Activated CD4-positive, alpha-beta T cell treated with anti-CD3 and anti-CD28 coated beads for 36 hours (primary cell): ENCODE data around the gene TAF1B. TPM values are rescaled to one million over a fixed set of nuclear protein-coding genes. Genes with fewer than 3 reads are reported as not detected.
A peak's percentile ranks its signal among the peaks of the same experiment; 100 is the strongest.

Experiments used
- ATAC-seq: fragments of 200-7000 bp; cut with Tn5 transposase; one replicate; pipeline ENCODE4 v1.10.0; 2021; ENCODE audit warnings: mild to moderate bottlenecking, moderate library complexity
- CTCF ChIA-PET: fragments of 350-600 bp; sonication (Branson Sonifier 250); formaldehyde crosslinking; loops from one replicate; lab custom pipeline; 2021; ENCODE audit warnings: antibody characterized with exemption; lab: Charles Lee
- POLR2A ChIA-PET: fragments of 350-600 bp; sonication (Branson Sonifier 250); formaldehyde crosslinking; loops from one replicate; lab custom pipeline; 2021; ENCODE audit warnings: antibody characterized with exemption, inconsistent platforms; lab: Charles Lee
- DNase-seq: peaks from one replicate; pipeline ENCODE4 v3.0.0-alpha.2; 2020
- H3K27ac Mint-ChIP-seq: one replicate; pipeline ENCODE4 v1.8.0; 2021; ENCODE audit warnings: mixed read lengths
- H3K27me3 Mint-ChIP-seq: one replicate; pipeline ENCODE4 v1.8.0; 2021; ENCODE audit warnings: mixed read lengths
- H3K36me3 Mint-ChIP-seq: one replicate; pipeline ENCODE4 v1.8.0; 2021; ENCODE audit warnings: low read depth, mixed read lengths
- H3K4me1 Mint-ChIP-seq: one replicate; pipeline ENCODE4 v1.8.0; 2021; ENCODE audit warnings: mixed read lengths
- H3K4me3 Mint-ChIP-seq: one replicate; pipeline ENCODE4 v1.8.0; 2021; ENCODE audit warnings: mild to moderate bottlenecking, moderate library complexity, mixed read lengths
- H3K9me3 Mint-ChIP-seq: one replicate; pipeline ENCODE4 v1.8.0; 2021; ENCODE audit warnings: low read depth, mixed read lengths
- intact Hi-C, 2 experiments: fragments of 100-400 bp; cut with DNase I in 1 of 2; cut with micrococcal nuclease in 1 of 2; formaldehyde crosslinking; loops; one replicate each; pipeline versions ENCODE4 v1.14.2 to v1.15.1; 2022 to 2024; cut with DNase I, micrococcal nuclease
- total RNA-seq, 2 experiments: library from RNA; stranded (reverse); gene quantifications; one replicate each; pipeline ENCODE4 v1.2.3, GENCODE V29; 2021

The TAF1B gene
- total RNA-seq, 2 experiments from 2014 or later: 28.7 to 28.8 TPM

- H3K36me3 Mint-ChIP-seq: no peaks in the 10 kb centered on the region
- no peak overlapping the region for H3K27ac Mint-ChIP-seq
- intact Hi-C loops: no loop called here
- ChIA-PET CTCF (interaction anchor here (1.3 to 2.6 kb wide), 3 partner anchors 8 to 15 kb away, joined by 4 to 14 read pairs (median 10); no protein-coding TSS in a partner anchor), POLR2A (no interaction called here)
- no peak for DNase-seq
- no peaks in the 10 kb centered on the region for H3K9me3 Mint-ChIP-seq
- H3K27me3 Mint-ChIP-seq: no peaks in the 10 kb centered on the region
- H3K4me3 Mint-ChIP-seq: no peak overlapping the region
- no peak for ATAC-seq
- H3K4me1 Mint-ChIP-seq: peaks cover 31% of the 10 kb centered on the region
Measured at GRCh38 chr2:9968553-9969497, 125.6 kb downstream of the TAF1B start.

GRCh38 chr2:9970200-9971044 is 127.1 kb downstream of the TAF1B start:
- ChIA-PET CTCF (interaction anchor here (0.7 to 3.0 kb wide), 8 partner anchors 9 to 465 kb away, joined by 3 to 35 read pairs (median 4); no protein-coding TSS in a partner anchor), POLR2A (interaction anchor here (0.6 to 0.7 kb wide), 2 partner anchors 14 kb away, joined by 3 to 4 read pairs; no protein-coding TSS in a partner anchor)
- H3K4me3 Mint-ChIP-seq: no peak overlapping the region
- ATAC-seq (no peak), DNase-seq (no peak)
- H3K27ac Mint-ChIP-seq: no peak overlapping the region
- H3K9me3 Mint-ChIP-seq: no peaks in the 10 kb centered on the region
- no peaks in the 10 kb centered on the region for H3K27me3 Mint-ChIP-seq
- H3K4me1 Mint-ChIP-seq: peaks cover 35% of the 10 kb centered on the region
- intact Hi-C loops: no loop called here
- no peaks in the 10 kb centered on the region for H3K36me3 Mint-ChIP-seq

- no peaks in the 10 kb centered on the region for H3K36me3 Mint-ChIP-seq
- intact Hi-C loops: no loop called here
- H3K9me3 Mint-ChIP-seq: no peaks in the 10 kb centered on the region
- POLR2A ChIA-PET: interaction anchor here (0.7 kb wide), 1 partner anchor 15 kb away, joined by 4 read pairs; no protein-coding TSS in a partner anchor
- H3K4me1 Mint-ChIP-seq: peaks cover 38% of the 10 kb centered on the region
- CTCF ChIA-PET: interaction anchor here (0.6 to 3.0 kb wide), 12 partner anchors 10 to 464 kb away, joined by 3 to 35 read pairs (median 4); no protein-coding TSS in a partner anchor
- DNase-seq: no peak
- H3K27ac Mint-ChIP-seq: no peak overlapping the region
- no peak for ATAC-seq
- H3K27me3 Mint-ChIP-seq: no peaks in the 10 kb centered on the region
- H3K4me3 Mint-ChIP-seq: no peak overlapping the region
Measured at GRCh38 chr2:9971105-9971818, 128.0 kb downstream of the TAF1B start.

- ATAC-seq: no peak
- DNase-seq: no peak
- Mint-ChIP-seq H3K27ac (no peak overlapping the region), H3K4me3 (no peak overlapping the region), H3K36me3 (no peaks in the 10 kb centered on the region), H3K27me3 (no peaks in the 10 kb centered on the region), H3K4me1 (peaks cover 42% of the 10 kb centered on the region), H3K9me3 (no peaks in the 10 kb centered on the region)
- POLR2A ChIA-PET: no interaction called here
- intact Hi-C loops: no loop called here
- CTCF ChIA-PET: interaction anchor here (0.6 to 3.0 kb wide), 11 partner anchors 10 to 311 kb away, joined by 3 to 35 read pairs (median 4); no protein-coding TSS in a partner anchor
Measured at GRCh38 chr2:9971890-9972289, 128.6 kb downstream of the TAF1B start.

- CTCF ChIA-PET: interaction anchor here (0.6 to 3.0 kb wide), 8 partner anchors 9 to 310 kb away, joined by 3 to 35 read pairs (median 4); no protein-coding TSS in a partner anchor
- H3K27ac Mint-ChIP-seq: peak overlapping the region; percentile 32
- H3K36me3 Mint-ChIP-seq: no peaks in the 10 kb centered on the region
- POLR2A ChIA-PET: no interaction called here
- peaks cover 42% of the 10 kb centered on the region for H3K4me1 Mint-ChIP-seq
- no peaks in the 10 kb centered on the region for H3K27me3 Mint-ChIP-seq
- DNase-seq (peak; percentile 31), ATAC-seq (no peak)
- H3K9me3 Mint-ChIP-seq: no peaks in the 10 kb centered on the region
- intact Hi-C loops: no loop called here
- H3K4me3 Mint-ChIP-seq: no peak overlapping the region
Measured at GRCh38 chr2:9972621-9973479, 129.6 kb downstream of the TAF1B start.

GRCh38 chr2:9973690-9974089 is 130.4 kb downstream of the TAF1B start:
- Mint-ChIP-seq H3K36me3 (no peaks in the 10 kb centered on the region), H3K9me3 (peaks cover 4% of the 10 kb centered on the region), H3K27ac (no peak overlapping the region), H3K27me3 (peaks cover 5% of the 10 kb centered on the region), H3K4me1 (peaks cover 46% of the 10 kb centered on the region), H3K4me3 (no peak overlapping the region)
- ChIA-PET CTCF (interaction anchor here (0.7 to 2.2 kb wide), 2 partner anchors 11 to 71 kb away, joined by 3 to 11 read pairs; no protein-coding TSS in a partner anchor), POLR2A (no interaction called here)
- intact Hi-C loops: no loop called here
- DNase-seq: no peak
- no peak for ATAC-seq

GRCh38 chr2:9974343-9974742 is 131.1 kb downstream of the TAF1B start:
- no peak for ATAC-seq
- CTCF ChIA-PET: interaction anchor here (0.7 to 2.2 kb wide), 2 partner anchors 10 to 70 kb away, joined by 3 to 11 read pairs; no protein-coding TSS in a partner anchor
- H3K27me3 Mint-ChIP-seq: peaks cover 5% of the 10 kb centered on the region
- POLR2A ChIA-PET: no interaction called here
- H3K4me1 Mint-ChIP-seq: peaks cover 46% of the 10 kb centered on the region
- no peak for DNase-seq
- H3K36me3 Mint-ChIP-seq: no peaks in the 10 kb centered on the region
- no peak overlapping the region for H3K4me3 Mint-ChIP-seq
- H3K9me3 Mint-ChIP-seq: peaks cover 4% of the 10 kb centered on the region
- no peak overlapping the region for H3K27ac Mint-ChIP-seq
- intact Hi-C loops: no loop called here

GRCh38 chr2:9975328-9975727 is 132.1 kb downstream of the TAF1B start:
- no peak overlapping the region for H3K27ac Mint-ChIP-seq
- no peaks in the 10 kb centered on the region for H3K36me3 Mint-ChIP-seq
- DNase-seq (no peak), ATAC-seq (no peak)
- peaks cover 52% of the 10 kb centered on the region for H3K4me1 Mint-ChIP-seq
- H3K27me3 Mint-ChIP-seq: peaks cover 5% of the 10 kb centered on the region
- intact Hi-C loops: loop anchor here in 1 of 2 experiments (5.0 kb wide), 1 partner anchor 472 kb away; the partner anchor contains the start of gene ODC1
- ChIA-PET CTCF (interaction anchor here (1.2 to 2.2 kb wide), 3 partner anchors 9 to 14 kb away, joined by 3 to 11 read pairs (median 3); no protein-coding TSS in a partner anchor), POLR2A (no interaction called here)
- peaks cover 4% of the 10 kb centered on the region for H3K9me3 Mint-ChIP-seq
- H3K4me3 Mint-ChIP-seq: no peak overlapping the region

GRCh38 chr2:9975805-9976447 is 132.7 kb downstream of the TAF1B start:
- ChIA-PET CTCF (interaction anchor here (1.2 to 1.5 kb wide), 2 partner anchors 9 to 14 kb away, joined by 3 read pairs; no protein-coding TSS in a partner anchor), POLR2A (no interaction called here)
- Mint-ChIP-seq H3K27me3 (peaks cover 10% of the 10 kb centered on the region), H3K27ac (peak overlapping the region; percentile 34), H3K4me1 (peaks cover 57% of the 10 kb centered on the region), H3K36me3 (no peaks in the 10 kb centered on the region), H3K9me3 (peaks cover 4% of the 10 kb centered on the region), H3K4me3 (no peak overlapping the region)
- ATAC-seq: peak; percentile 87
- intact Hi-C loops: loop anchor here in 1 of 2 experiments (5.0 kb wide), 1 partner anchor 471 kb away; the partner anchor contains the start of gene ODC1
- peak; percentile 66 for DNase-seq
